Gastroesophageal sphincter (tissue), 4 donors: ENCODE results near the gene ZNF280B. TPM values are rescaled to one million over a fixed set of nuclear protein-coding genes. Genes with fewer than 3 reads are reported as not detected.
A peak's percentile ranks its signal among the peaks of the same experiment; 100 is the strongest.

Experiments used
- ATAC-seq: fragments of 150-250 bp; one replicate; pipeline ENCODE4 v1.9.1; 2016; ENCODE audit warnings: mild to moderate bottlenecking, moderate library complexity
- H3K27ac ChIP-seq, 4 donors: fragments of 200-600 bp; sonication (generic) in 3 of 4; 1 replicate in 3 of 4; 2 replicates in 1 of 4; pipeline ENCODE4 v1.5.1; 2016 to 2019
- H3K27me3 ChIP-seq: fragments of 200-600 bp; sonication (generic); one replicate; pipeline ENCODE4 v1.5.1; 2019
- H3K36me3 ChIP-seq, 2 donors: fragments of 200-600 bp; sonication (generic); one replicate each; pipeline ENCODE4 v1.5.1; 2019; ENCODE audit warnings: control low read depth in 1 of 2
- H3K4me1 ChIP-seq, 3 donors: fragments of 200-600 bp; sonication (generic); 1 replicate in 2 of 3; 2 replicates in 1 of 3; pipeline ENCODE4 v1.5.1; 2016 to 2019; ENCODE audit warnings: control low read depth in 2 of 3
- H3K4me3 ChIP-seq, 2 donors: fragments of 200-600 bp; sonication (generic); one replicate each; pipeline ENCODE4 v1.5.1; 2019; ENCODE audit warnings: mild to moderate bottlenecking in 1 of 2, moderate library complexity in 1 of 2
- H3K9me3 ChIP-seq, 3 donors: fragments of 200-600 bp; sonication (generic); one replicate each; pipeline ENCODE4 v1.5.1; 2017 to 2019; ENCODE audit warnings: control low read depth in 2 of 3
- CTCF ChIP-seq, 4 experiments: fragments of 200-600 bp in 2 of 4; fragments of 450-650 bp in 2 of 4; sonication (generic) in 1 of 4; IDR thresholded peaks; one replicate each; pipeline ENCODE4 v1.5.1; 2017 to 2019; ENCODE audit warnings: antibody characterized with exemption in 4 of 4, mild to moderate bottlenecking in 2 of 4, moderate library complexity in 2 of 4
- EP300 ChIP-seq: sonication (generic); formaldehyde crosslinking; IDR thresholded peaks from one replicate; pipeline ENCODE4 v1.6.1; 2017; ENCODE audit warnings: antibody characterized with exemption, mild to moderate bottlenecking
- POLR2A ChIP-seq, 2 donors: fragments of 450-650 bp; IDR thresholded peaks; one replicate each; pipeline ENCODE4 v1.6.1; 2017; ENCODE audit warnings: antibody characterized with exemption in 2 of 2, mild to moderate bottlenecking in 2 of 2, moderate library complexity in 1 of 2
- POLR2AphosphoS5 ChIP-seq: sonication (generic); formaldehyde crosslinking; IDR thresholded peaks from one replicate; pipeline ENCODE4 v1.6.1; 2017; ENCODE audit warnings: antibody characterized with exemption
- WGBS, 2 donors: methylation state at CpG; one replicate each; pipeline ENCODE4 v1.1.5; 2018; ENCODE audit warnings: low coverage in 1 of 2; 5-methylcytosine and 5-hydroxymethylcytosine counted together
- total RNA-seq, 4 donors: library from RNA; depleted of rRNA; stranded (reverse); fragments of >200 nt; gene quantifications; one replicate each; pipeline ENCODE4 v1.1.0, GENCODE V29; 2016

ZNF280B gene
- total RNA-seq, 4 donors from 2014 or later: 0.16 to 1.1 (median 0.44) TPM

GRCh38 chr22:22465094-22465602 lies 43.4 kb downstream of the ZNF280B start:
- H3K4me1 ChIP-seq: no peaks in the 10 kb centered on the region
- peaks cover 0 to 27% (median 0%) of the 10 kb centered on the region in 3 donors for H3K9me3 ChIP-seq
- H3K27me3 ChIP-seq: peaks cover 59% of the 10 kb centered on the region
- no peak overlapping the region for H3K27ac ChIP-seq
- ATAC-seq: no peak
- H3K4me3 ChIP-seq: no peak overlapping the region
- TF ChIP-seq EP300: no peak
- TF ChIP-seq POLR2AphosphoS5: no peak
- TF ChIP-seq POLR2A (IDR thresholded peaks at IDR 0.05): no peak
- TF ChIP-seq CTCF (IDR thresholded peaks at IDR 0.05): no peak
- H3K36me3 ChIP-seq: no peaks in the 10 kb centered on the region
- WGBS, 2 donors: 53 to 76% methylated on average over 4 to 7 of the region's 7 CpGs

- Histone ChIP-seq H3K27ac (no peak overlapping the region), H3K27me3 (peaks cover 65% of the 10 kb centered on the region), H3K4me3 (no peak overlapping the region), H3K9me3 (peaks cover 0 to 28% (median 0%) of the 10 kb centered on the region in 3 donors), H3K36me3 (no peaks in the 10 kb centered on the region), H3K4me1 (no peaks in the 10 kb centered on the region)
- ATAC-seq: no peak
- 86 to 87% methylated on average over 9 of the region's 11 CpGs for WGBS, 2 donors
- TF ChIP-seq EP300 (no peak), POLR2A (IDR thresholded peaks at IDR 0.05) (no peak), CTCF (IDR thresholded peaks at IDR 0.05) (no peak), POLR2AphosphoS5 (no peak)
Observed at GRCh38 chr22:22464541-22465054, 43.9 kb downstream of the ZNF280B start.

- no peaks in the 10 kb centered on the region for H3K36me3 ChIP-seq
- no peak for ATAC-seq
- WGBS, 2 donors: 28 to 31% methylated on average over 15 to 18 of the region's 18 CpGs
- H3K4me1 ChIP-seq: no peaks in the 10 kb centered on the region
- H3K27ac ChIP-seq: no peak overlapping the region
- peaks cover 67% of the 10 kb centered on the region for H3K27me3 ChIP-seq
- H3K4me3 ChIP-seq: no peak overlapping the region
- TF ChIP-seq CTCF (IDR thresholded peaks at IDR 0.05): peak; percentile 37 to 66 (median 54)
- no peak for TF ChIP-seq POLR2A (IDR thresholded peaks at IDR 0.05)
- no peak for TF ChIP-seq EP300
- no peak for TF ChIP-seq POLR2AphosphoS5
- H3K9me3 ChIP-seq: peaks cover 0 to 28% (median 0%) of the 10 kb centered on the region in 3 donors
Observed at GRCh38 chr22:22463855-22464540, 44.5 kb downstream of the ZNF280B start.

- H3K27me3 ChIP-seq: peaks cover 67% of the 10 kb centered on the region
Observed at GRCh38 chr22:22462813-22463567, 45.6 kb downstream of the ZNF280B start.

More at GRCh38 chr22:22462813-22463567, 45.6 kb downstream of the ZNF280B start:
- no peaks in the 10 kb centered on the region for H3K36me3 ChIP-seq
- H3K9me3 ChIP-seq: peaks cover 0 to 28% (median 0%) of the 10 kb centered on the region in 3 donors
- no peaks in the 10 kb centered on the region for H3K4me1 ChIP-seq
- H3K4me3 ChIP-seq: no peak overlapping the region
- TF ChIP-seq POLR2AphosphoS5: no peak
- TF ChIP-seq EP300: no peak
- no peak for TF ChIP-seq POLR2A (IDR thresholded peaks at IDR 0.05)
- TF ChIP-seq CTCF (IDR thresholded peaks at IDR 0.05): no peak
- H3K27ac ChIP-seq: no peak overlapping the region
- 30 to 33% methylated on average over 6 of the region's 6 CpGs for WGBS, 2 donors
- no peak for ATAC-seq
